A673 (cell line): ENCODE results near the gene MYMK.

Experiments used
- CTCF ChIP-seq: fragments of 300-800, 200-600 bp; sonication (generic); conservative IDR thresholded peaks from 2 replicates; pipeline ENCODE4 v1.5.1; 2017; ENCODE audit warnings: low read depth, mild to moderate bottlenecking, antibody characterized with exemption, low read length, moderate library complexity, mixed read lengths
- EZH2 ChIP-seq: fragments of 200-600 bp; sonication (generic); IDR thresholded peaks from 2 replicates; pipeline ENCODE4 v1.6.1; 2017; ENCODE audit warnings: borderline replicate concordance, low read depth, mild to moderate bottlenecking, mixed read lengths, antibody characterized with exemption, low read length; ENCODE audit not compliant: poor library complexity, severe bottlenecking

GRCh38 chr9:133499132-133499891 is 25.4 kb downstream of the MYMK start:
- TF ChIP-seq CTCF (no peak), EZH2 (no peak)
